ENCODE results near the gene CAMTA1. TPM values are rescaled to one million over a fixed set of nuclear protein-coding genes. Genes with fewer than 3 reads are reported as not detected.

CAMTA1 gene
- polyA plus RNA-seq, 5 donors = 41.0 to 56.5 (median 48.5) TPM

GRCh38 chr1:7670334-7671145 lies 885.3 kb downstream of the CAMTA1 start:
- no peak for DNase-seq

GRCh38 chr1:7671146-7671465 lies 885.9 kb downstream of the CAMTA1 start:
- DNase-seq = no peak

GRCh38 chr1:7671676-7672075 lies 886.4 kb downstream of the CAMTA1 start:
- no peak for DNase-seq

- no peak for DNase-seq
These were observed 887.6 kb downstream of the CAMTA1 start for GRCh38 chr1:7672864-7673263.

- DNase-seq = no peak
These were observed 889.7 kb downstream of the CAMTA1 start for GRCh38 chr1:7674972-7675371.

- no peak for DNase-seq
These were observed 890.4 kb downstream of the CAMTA1 start for GRCh38 chr1:7675431-7676273.

GRCh38 chr1:7676274-7676945 lies 891.2 kb downstream of the CAMTA1 start:
- no peak for DNase-seq

- DNase-seq = no peak
These were observed 891.9 kb downstream of the CAMTA1 start for GRCh38 chr1:7677111-7677510.

GRCh38 chr1:7677815-7678214 lies 892.6 kb downstream of the CAMTA1 start:
- DNase-seq = no peak

- no peak for DNase-seq
These were observed 893.4 kb downstream of the CAMTA1 start for GRCh38 chr1:7678491-7679158.

- no peak for DNase-seq
These were observed 894.1 kb downstream of the CAMTA1 start for GRCh38 chr1:7679159-7679872.

GRCh38 chr1:7679873-7680206 lies 894.6 kb downstream of the CAMTA1 start:
- no peak for DNase-seq

- DNase-seq = peak; percentile 78 to 86
These were observed 895.1 kb downstream of the CAMTA1 start for GRCh38 chr1:7680207-7680954.

GRCh38 chr1:7680955-7681268 lies 895.7 kb downstream of the CAMTA1 start:
- DNase-seq = peak in 1 of 2 donors; percentile 28

- no peak for DNase-seq
These were observed 896.1 kb downstream of the CAMTA1 start for GRCh38 chr1:7681401-7681800.

GRCh38 chr1:7683521-7683920 lies 898.3 kb downstream of the CAMTA1 start:
- DNase-seq = no peak

- no peak for DNase-seq
These were observed 898.9 kb downstream of the CAMTA1 start for GRCh38 chr1:7684132-7684531.

- no peak for DNase-seq
These were observed 899.8 kb downstream of the CAMTA1 start for GRCh38 chr1:7684861-7685635.

GRCh38 chr1:7686301-7686850 lies 901.1 kb downstream of the CAMTA1 start:
- DNase-seq = no peak

- no peak for DNase-seq
These were observed 902.2 kb downstream of the CAMTA1 start for GRCh38 chr1:7687411-7687810.
